HuH-7 (cell line): ENCODE data around the gene FUNDC2.
"Not testable (repeated sequence)": the region's sequence is repeated elsewhere in the genome, so short reads cannot be mapped to it uniquely, and the experiment has no call there.

Experiments used
- DNase-seq: peaks from one replicate; pipeline ENCODE4 v3.0.0; 2011; ENCODE audit warnings: low spot score

Gene FUNDC2, protein sequence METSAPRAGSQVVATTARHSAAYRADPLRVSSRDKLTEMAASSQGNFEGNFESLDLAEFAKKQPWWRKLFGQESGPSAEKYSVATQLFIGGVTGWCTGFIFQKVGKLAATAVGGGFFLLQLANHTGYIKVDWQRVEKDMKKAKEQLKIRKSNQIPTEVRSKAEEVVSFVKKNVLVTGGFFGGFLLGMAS

DNA sequence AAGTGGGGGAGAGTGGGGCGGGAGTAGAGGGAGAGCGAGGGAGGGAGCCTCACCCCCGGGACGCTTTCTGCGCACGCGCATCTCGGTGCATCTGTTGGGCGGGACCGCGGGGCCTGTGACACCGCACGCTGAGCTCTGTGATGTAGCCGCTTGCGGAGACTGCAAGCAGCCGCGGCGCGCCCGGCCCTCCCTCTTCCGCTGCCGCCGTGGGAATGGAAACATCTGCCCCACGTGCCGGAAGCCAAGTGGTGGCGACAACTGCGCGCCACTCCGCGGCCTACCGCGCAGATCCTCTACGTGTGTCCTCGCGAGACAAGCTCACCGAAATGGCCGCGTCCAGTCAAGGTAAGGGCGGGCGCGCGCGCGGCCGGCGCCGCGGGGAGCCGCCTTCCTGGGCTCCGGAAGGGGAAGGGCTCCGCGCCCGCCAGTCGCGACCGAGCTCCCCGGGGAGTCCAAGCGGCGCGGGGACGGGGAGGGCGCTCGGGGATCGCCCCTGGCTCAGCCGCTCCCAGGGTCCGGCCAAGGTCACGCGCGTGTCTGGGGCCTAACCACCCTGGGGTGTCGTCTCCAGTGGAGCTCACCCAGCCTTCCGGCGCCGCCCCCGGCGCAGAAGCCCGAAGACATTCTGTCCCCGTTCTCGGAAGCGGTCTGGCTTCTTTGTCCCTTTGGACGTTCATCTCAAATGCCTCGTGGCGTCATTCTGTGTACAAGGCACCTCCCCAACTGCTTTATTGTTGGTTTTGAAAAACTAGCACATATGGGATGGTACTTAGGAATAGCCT is at the start of gene FUNDC2:
FUNDC2 (plus strand) TSS at position 118 of the 782 bp plus-strand sequence; CDS start at position 213, 95 bp downstream.
- peak; percentile 73 for DNase-seq

GRCh38 chrX:154979629-154980028 is 47.0 kb upstream of the FUNDC2 start:
- no peak for DNase-seq

- peak; percentile 43 for DNase-seq
These were observed 46.1 kb upstream of the FUNDC2 start for GRCh38 chrX:154980330-154981115.

GRCh38 chrX:154981116-154981411 is 45.6 kb upstream of the FUNDC2 start:
- DNase-seq: no peak

DNA sequence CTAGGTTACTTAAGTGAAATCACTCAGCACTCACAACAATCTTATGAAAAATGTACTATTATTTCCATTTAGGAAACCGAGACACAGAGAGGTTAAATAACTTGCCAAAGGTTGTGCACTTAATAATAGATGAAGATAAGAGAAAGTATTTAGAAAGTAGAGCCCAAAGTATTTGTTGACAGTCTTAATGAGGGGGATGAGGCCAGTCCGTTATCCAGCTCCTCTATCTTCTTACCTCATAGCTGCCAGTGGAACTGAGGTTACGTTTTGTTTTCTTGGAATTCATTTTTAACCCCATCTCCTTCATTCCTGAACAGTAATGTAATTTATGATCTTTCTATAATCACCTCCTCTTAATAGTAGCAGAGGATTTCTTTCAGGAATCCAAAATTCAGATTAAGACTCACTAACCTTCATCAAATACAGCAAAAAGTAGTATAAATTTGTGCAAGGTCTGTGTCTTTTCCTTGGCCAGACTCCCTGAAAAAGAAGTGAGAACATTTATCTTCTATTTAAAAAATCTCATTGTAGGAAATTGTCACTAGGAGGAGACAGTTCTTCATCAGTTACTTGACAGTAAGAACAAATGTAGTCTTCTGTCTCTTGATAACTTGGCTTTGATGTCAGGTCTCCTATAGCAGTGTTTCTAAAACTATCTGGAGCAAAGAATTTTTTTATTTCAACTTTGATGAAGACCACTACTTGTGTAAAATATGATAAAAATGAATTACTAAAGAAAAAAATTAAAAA is 39.6 kb upstream of the FUNDC2 start:
- DNase-seq: no peak

DNA sequence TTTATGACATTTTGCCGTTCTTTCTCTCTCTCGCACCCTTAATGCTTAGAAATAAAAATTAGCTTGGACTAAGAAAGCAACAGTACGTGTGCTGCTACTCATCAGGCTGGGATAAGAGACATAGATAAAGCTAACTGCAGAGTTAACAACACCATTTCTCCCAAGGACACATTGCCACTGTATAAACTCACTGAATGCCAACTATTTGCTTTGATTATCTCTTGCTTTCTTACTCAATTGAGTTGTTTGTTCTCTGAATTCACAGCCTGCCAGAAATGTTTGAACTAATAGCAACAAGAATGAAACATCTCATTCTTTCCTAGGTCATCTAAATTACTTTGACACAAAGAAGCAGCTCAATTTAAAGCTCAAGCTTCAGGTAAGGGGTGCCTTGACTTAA is 38.7 kb upstream of the FUNDC2 start:
- peak; percentile 3 for DNase-seq

DNA sequence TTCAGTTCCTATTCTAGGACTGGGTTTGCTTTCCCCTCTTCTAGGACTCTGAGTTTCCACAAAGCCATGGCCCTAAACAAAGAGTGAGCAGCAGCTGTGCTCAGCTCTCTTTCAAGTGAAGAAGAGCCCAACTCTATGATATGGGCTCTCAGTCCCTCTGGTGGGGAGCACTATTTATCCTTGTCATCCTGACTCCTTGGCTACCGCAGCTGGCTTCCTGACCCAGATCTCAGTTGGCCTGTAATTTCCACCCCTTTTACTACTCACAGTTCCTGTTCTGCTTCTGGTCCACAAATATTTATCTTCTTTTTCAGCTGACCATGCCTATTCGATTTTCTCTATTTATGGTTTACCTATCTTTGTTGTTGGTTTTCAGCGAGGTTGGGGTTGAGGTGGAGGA is 37.9 kb upstream of the FUNDC2 start:
- DNase-seq: no peak

GRCh38 chrX:154990496-154990895 is 36.1 kb upstream of the FUNDC2 start:
- no peak for DNase-seq

DNA sequence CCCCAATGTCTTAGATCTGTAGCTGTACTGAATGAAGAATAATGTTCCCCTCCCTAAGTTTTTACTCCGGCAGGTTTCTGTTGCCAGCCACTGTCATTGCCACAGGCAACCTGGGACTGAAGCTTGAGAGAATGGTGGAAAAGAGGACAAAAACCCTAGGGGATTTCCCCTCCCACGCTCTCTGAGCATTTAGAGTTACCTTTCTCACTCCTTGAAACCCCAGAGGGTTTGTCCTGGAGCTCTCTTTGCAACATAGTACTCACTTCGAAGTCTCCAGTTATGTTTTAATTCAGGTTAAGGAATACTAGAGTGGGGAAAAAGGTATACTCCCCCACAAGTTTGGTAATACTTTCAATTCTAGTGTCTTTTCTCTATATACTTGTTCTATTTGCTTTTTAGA is 35.6 kb upstream of the FUNDC2 start:
- DNase-seq: no peak

GRCh38 chrX:154991476-154991875 is 35.2 kb upstream of the FUNDC2 start:
- DNase-seq: no peak

GRCh38 chrX:154998204-154998880 is 28.3 kb upstream of the FUNDC2 start:
- DNase-seq: no peak

DNA sequence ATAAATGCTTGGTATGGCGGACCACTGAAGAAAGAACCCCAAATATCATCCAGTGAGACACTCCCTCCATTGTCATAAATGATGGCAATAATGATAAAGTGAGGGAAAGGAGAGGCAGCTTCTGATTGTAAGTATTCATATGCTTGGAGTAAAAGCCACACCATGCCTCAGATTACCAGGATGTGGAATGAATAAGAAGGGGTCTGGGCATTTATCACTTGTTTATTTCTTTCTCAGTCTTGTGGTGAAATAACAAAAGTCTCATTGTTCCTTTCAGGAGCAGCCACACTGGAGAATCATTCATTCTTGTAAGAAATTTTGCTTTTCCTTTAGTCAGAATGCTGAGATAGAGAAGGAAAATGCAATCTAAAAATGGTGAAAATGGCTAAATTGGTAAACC is 25.8 kb upstream of the FUNDC2 start:
- no peak for DNase-seq

- no peak for DNase-seq
These were observed 24.8 kb upstream of the FUNDC2 start for GRCh38 chrX:155001873-155002272.

GRCh38 chrX:155005190-155005589 is 21.5 kb upstream of the FUNDC2 start:
- no peak for DNase-seq

DNA sequence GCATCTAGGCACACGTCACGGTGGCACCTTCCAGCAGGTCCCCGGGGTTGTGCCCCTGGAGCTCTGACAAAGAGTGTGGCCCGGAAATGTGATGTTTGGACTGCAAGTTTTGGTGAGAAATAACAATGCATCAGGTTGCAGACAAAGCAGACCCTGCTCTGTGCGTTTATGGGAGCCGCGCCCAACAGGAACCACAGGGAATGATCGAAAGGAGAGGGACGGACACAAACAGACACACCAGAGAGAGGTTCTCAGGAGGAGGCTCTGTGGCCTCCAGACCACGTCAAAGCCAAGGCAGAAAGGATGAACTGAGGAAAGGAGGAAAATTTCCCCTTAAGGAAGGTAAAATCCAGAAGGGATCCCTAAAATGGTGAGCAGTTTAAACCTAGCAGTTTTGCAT is 20.3 kb upstream of the FUNDC2 start:
- DNase-seq: not testable (repeated sequence)

GRCh38 chrX:155006913-155007671 is 19.6 kb upstream of the FUNDC2 start:
- DNase-seq: not testable (repeated sequence)

GRCh38 chrX:155008578-155008977 is 18.1 kb upstream of the FUNDC2 start:
- DNase-seq: not testable (repeated sequence)

- no peak for DNase-seq
These were observed 16.6 kb upstream of the FUNDC2 start for GRCh38 chrX:155009994-155010472.

- no peak for DNase-seq
These were observed 6.1 kb upstream of the FUNDC2 start for GRCh38 chrX:155020591-155020990.

GRCh38 chrX:155022585-155022984 is 4.1 kb upstream of the FUNDC2 start, which contains the start of gene F8:
F8 (minus strand) TSS chrX:155022723; CDS start chrX:155022552, 171 bp downstream.
- no peak for DNase-seq
